Ovary (tissue), 9 donors: ENCODE data around the gene SLC15A3. TPM values are rescaled to one million over a fixed set of nuclear protein-coding genes. Genes with fewer than 3 reads are reported as not detected.
A peak's percentile ranks its signal among the peaks of the same experiment; 100 is the strongest.

Experiments
- DNase-seq, 5 donors: peaks; one replicate each; pipeline ENCODE4 v3.0.0-alpha.2; 2019 to 2020
- H3K27ac ChIP-seq, 2 donors: fragments of 200-600 bp; one replicate each; pipeline versions ENCODE4 v1.5.1 to v1.8.0; 2019 to 2022
- H3K27me3 ChIP-seq: fragments of 200-600 bp; one replicate; pipeline ENCODE4 v1.8.0; 2022
- H3K36me3 ChIP-seq: fragments of 200-600 bp; sonication (generic); one replicate; pipeline ENCODE4 v1.5.1; 2019
- H3K4me1 ChIP-seq: one replicate; pipeline ENCODE4 v1.8.1; 2013; ENCODE audit warnings: mild to moderate bottlenecking, moderate library complexity; ENCODE audit not compliant: insufficient read depth
- H3K4me3 ChIP-seq: fragments of 200-600 bp; sonication (generic); one replicate; pipeline ENCODE4 v1.5.1; 2017
- H3K9me3 ChIP-seq, 2 donors: fragments of 200-600 bp in 1 of 2; sonication (generic) in 1 of 2; one replicate each; pipeline versions ENCODE4 v1.5.1 to v1.8.1; 2013 to 2019; ENCODE audit warnings: mild to moderate bottlenecking in 1 of 2, moderate library complexity in 1 of 2
- CTCF ChIP-seq, 3 donors: fragments of 450-650 bp in 2 of 3; fragments of 200-600 bp in 1 of 3; IDR thresholded peaks; one replicate each; pipeline versions ENCODE4 v1.5.1 to v1.8.0; 2016 to 2022; ENCODE audit warnings: antibody characterized with exemption in 3 of 3, mild to moderate bottlenecking in 1 of 3
- EP300 ChIP-seq: sonication (generic); formaldehyde crosslinking; IDR thresholded peaks from one replicate; pipeline ENCODE4 v1.6.1; 2017; ENCODE audit warnings: antibody characterized with exemption
- POLR2A ChIP-seq: fragments of 450-650 bp; IDR thresholded peaks from one replicate; pipeline ENCODE4 v1.6.1; 2017; ENCODE audit warnings: antibody characterized with exemption, mild to moderate bottlenecking, moderate library complexity
- WGBS, 3 donors: extraction: QIAGEN DNeasy Blood & Tissue Kit in 1 of 3; methylation state at CpG; one replicate each; pipeline versions ENCODE4 v1.1.5 to v1.1.7; 2013 to 2017; 5-methylcytosine and 5-hydroxymethylcytosine counted together
- intact Hi-C, 4 donors: fragments of 100-400 bp; cut with DNase I; formaldehyde crosslinking; loops; one replicate each; pipeline versions ENCODE4 v1.11.0 to v1.15.1; 2022 to 2023
- polyA plus RNA-seq, 2 donors: library from polyadenylated mRNA; stranded (reverse); fragments of 200-250 nt in 1 of 2; fragments of 350-450 nt in 1 of 2; fragmentation: Illumina TruSeq in 1 of 2; extraction: RNeasy Lipid Tissue Mini Kit (QIAGEN cat#74804) in 1 of 2; gene quantifications; one replicate each; pipeline ENCODE4 v1.2.3, GENCODE V29; 2013 to 2014
- total RNA-seq, 7 donors: library from RNA; depleted of rRNA in 2 of 7; stranded (reverse); fragments of >200 nt in 2 of 7; fragmentation: NEBNext Ultra II Directional in 3 of 7; extraction: Animal tissue kit (Norgen Biotek cat#: 25700) in 3 of 7; gene quantifications; one replicate each; pipeline versions ENCODE4 v1.1.0 to v1.2.4, GENCODE V29; 2016 to 2023
- donor health status: DM: no; HTN: no; CAD: no; lungs with moderate emphysema.
- donor health status: DM: no; HTN: no; CAD: no.
- donor health status: Bipolar disorder and iron deficiency.
- donor health status: DM: yes; HTN: yes; CAD: no.
- donor health status: DM: no; HTN: no; CAD: no.
- donor health status: DM: yes; HTN: yes; CAD: no.

The SLC15A3 gene
- total and polyA plus RNA-seq, 9 donors = 25.3 to 55.8 (median 38.9) TPM

- H3K27ac ChIP-seq = no peak overlapping the region
- no peak for TF ChIP-seq EP300
- no peak for TF ChIP-seq POLR2A
- TF ChIP-seq CTCF (IDR thresholded peaks at IDR 0.05) = peak; percentile 60 to 68 (median 68)
- H3K9me3 ChIP-seq = no peaks in the 10 kb centered on the region
- H3K36me3 ChIP-seq = no peaks in the 10 kb centered on the region
- H3K27me3 ChIP-seq = no peaks in the 10 kb centered on the region
- WGBS, 3 donors = 30 to 35% (median 30%) methylated on average over 9 of the region's 9 CpGs
- no peak overlapping the region for H3K4me3 ChIP-seq
- H3K4me1 ChIP-seq = no peaks in the 10 kb centered on the region
- peak in 4 of 5 donors; percentile 54 to 73 (median 60) for DNase-seq
- intact Hi-C loops = loop anchor here in 1 of 4 donors (2.0 kb wide), 1 partner anchor 158 kb away; no protein-coding TSS in a partner anchor
Measured at GRCh38 chr11:60970369-60970774, 18.4 kb upstream of the SLC15A3 start.

GRCh38 chr11:60968223-60968622 is 16.2 kb upstream of the SLC15A3 start:
- no peak overlapping the region for H3K27ac ChIP-seq
- TF ChIP-seq CTCF (IDR thresholded peaks at IDR 0.05) = no peak
- no peak for TF ChIP-seq POLR2A
- no peak for TF ChIP-seq EP300
- intact Hi-C loops = no loop called here
- no peak overlapping the region for H3K4me3 ChIP-seq
- H3K4me1 ChIP-seq = no peaks in the 10 kb centered on the region
- 48 to 99% (median 94%) methylated on average over 1 of the region's 1 CpG for WGBS, 3 donors
- H3K9me3 ChIP-seq = no peaks in the 10 kb centered on the region
- H3K27me3 ChIP-seq = no peaks in the 10 kb centered on the region
- DNase-seq = no peak
- no peaks in the 10 kb centered on the region for H3K36me3 ChIP-seq

DNA sequence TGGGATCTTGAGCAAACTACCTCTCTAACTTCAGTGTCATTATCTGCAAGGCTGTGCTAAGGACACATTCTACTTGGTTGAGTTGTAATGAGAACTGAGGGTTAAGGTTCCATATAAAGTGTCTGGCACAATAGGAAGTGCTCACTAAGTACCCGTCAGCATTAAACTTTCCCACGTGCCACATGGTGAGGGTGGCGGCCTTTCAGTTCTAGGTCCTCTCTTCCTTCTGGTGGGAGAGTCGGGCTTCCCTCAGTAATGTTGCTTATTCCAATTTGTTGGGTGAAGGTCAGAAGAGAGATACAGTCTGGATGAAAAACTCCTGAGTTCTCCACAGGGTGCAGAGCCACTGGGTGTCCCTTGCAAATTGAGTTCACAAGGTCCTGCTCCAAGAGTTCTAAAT is 14.9 kb upstream of the SLC15A3 start:
- Histone ChIP-seq H3K4me1 (no peaks in the 10 kb centered on the region), H3K36me3 (no peaks in the 10 kb centered on the region), H3K27me3 (no peaks in the 10 kb centered on the region), H3K27ac (no peak overlapping the region), H3K9me3 (no peaks in the 10 kb centered on the region), H3K4me3 (no peak overlapping the region)
- intact Hi-C loops = no loop called here
- DNase-seq = no peak
- 80 to 91% (median 90%) methylated on average over 4 of the region's 4 CpGs for WGBS, 3 donors
- TF ChIP-seq EP300 = no peak
- TF ChIP-seq CTCF (IDR thresholded peaks at IDR 0.05) = no peak
- TF ChIP-seq POLR2A = no peak

DNA sequence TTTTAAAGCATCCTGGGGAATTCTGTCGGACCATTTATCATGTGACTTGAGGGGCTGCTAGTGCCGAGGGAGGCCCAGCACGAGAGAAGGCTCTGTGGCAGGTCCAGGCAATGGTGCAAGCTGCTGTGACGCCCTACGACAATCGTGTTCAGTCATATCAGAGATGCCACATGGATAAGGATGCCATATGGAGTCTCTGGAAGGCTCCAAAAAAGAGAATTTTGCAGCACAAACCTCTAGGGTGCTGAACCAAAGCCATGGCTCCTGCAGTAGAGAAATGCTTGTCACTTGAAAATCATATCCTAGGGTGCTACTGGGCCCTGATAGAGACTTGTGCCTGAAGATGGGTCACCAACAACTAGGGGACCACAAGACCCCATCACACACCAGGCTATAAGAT is 12.8 kb upstream of the SLC15A3 start:
- 78 to 81% (median 78%) methylated on average over 6 of the region's 6 CpGs for WGBS, 3 donors
- no peak overlapping the region for H3K27ac ChIP-seq
- H3K36me3 ChIP-seq = no peaks in the 10 kb centered on the region
- no peaks in the 10 kb centered on the region for H3K4me1 ChIP-seq
- H3K4me3 ChIP-seq = no peak overlapping the region
- H3K27me3 ChIP-seq = no peaks in the 10 kb centered on the region
- TF ChIP-seq EP300 (no peak), POLR2A (no peak), CTCF (IDR thresholded peaks at IDR 0.05) (no peak)
- no peak for DNase-seq
- intact Hi-C loops = no loop called here
- H3K9me3 ChIP-seq = no peaks in the 10 kb centered on the region

GRCh38 chr11:60960405-60960804 is 8.4 kb upstream of the SLC15A3 start:
- TF ChIP-seq EP300 (no peak), CTCF (IDR thresholded peaks at IDR 0.05) (no peak), POLR2A (no peak)
- H3K4me3 ChIP-seq = no peak overlapping the region
- no peak overlapping the region for H3K27ac ChIP-seq
- no peaks in the 10 kb centered on the region for H3K27me3 ChIP-seq
- H3K36me3 ChIP-seq = no peaks in the 10 kb centered on the region
- H3K4me1 ChIP-seq = no peaks in the 10 kb centered on the region
- intact Hi-C loops = no loop called here
- WGBS, 3 donors = 90 to 96% (median 91%) methylated on average over 7 of the region's 7 CpGs
- H3K9me3 ChIP-seq = no peaks in the 10 kb centered on the region
- DNase-seq = no peak
